DMS 273 (cell line): ENCODE data around the gene MED13L.
A peak's percentile ranks its signal among the peaks of the same experiment; 100 is the strongest.

ENCODE experiments used
- DNase-seq: peaks from one replicate; lab custom pipeline; 2025; ENCODE audit not compliant: unreplicated experiment; lab: John Stamatoyannopoulos, UW

The MED13L gene

DNA sequence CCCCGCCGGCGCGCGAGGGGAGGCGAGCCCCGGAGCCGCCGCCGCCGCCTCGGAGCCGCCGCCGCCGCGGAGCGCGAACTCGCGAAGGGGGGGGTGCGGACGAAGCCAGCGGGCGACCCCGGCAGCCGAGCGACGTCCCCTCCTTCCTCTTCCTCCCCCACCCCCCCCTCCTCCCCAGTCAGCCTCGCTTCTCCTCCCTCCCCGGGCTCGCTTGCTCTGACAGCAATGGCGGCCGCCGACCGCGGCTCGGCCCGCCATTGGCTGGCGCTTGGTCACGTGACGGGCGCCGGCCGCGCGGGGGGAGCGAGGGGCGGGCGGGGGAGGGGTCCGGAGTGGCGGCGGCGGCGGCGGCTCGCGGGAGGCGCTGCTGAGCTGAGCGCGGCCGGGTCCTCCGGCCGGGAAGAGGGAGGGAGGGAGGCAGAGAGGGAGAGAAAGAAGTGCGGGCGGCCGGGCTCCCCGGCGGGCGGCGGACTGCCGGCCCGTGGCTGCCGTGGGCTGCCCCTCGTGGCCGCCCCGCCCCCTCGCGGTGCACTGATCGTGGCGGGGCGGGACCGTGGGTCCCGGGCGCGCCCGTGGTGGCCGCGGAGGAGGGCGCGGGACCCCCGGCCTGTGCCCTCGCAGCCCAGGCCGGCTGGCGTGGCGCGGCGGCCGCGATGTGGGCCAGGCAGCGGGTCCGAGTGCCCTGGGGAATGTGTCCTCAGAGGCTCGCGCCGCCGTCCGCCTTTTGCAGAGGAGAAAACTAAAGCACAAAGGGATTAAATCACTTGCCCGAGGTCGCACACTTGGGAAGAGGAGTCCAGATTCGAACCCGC lies at the start of gene MED13L:
Gene MED13L (minus strand): TSS at position 227 of the 812 bp plus-strand sequence. CDS start 562 bp downstream, outside the sequence.
- peak; percentile 91 for DNase-seq

DNA sequence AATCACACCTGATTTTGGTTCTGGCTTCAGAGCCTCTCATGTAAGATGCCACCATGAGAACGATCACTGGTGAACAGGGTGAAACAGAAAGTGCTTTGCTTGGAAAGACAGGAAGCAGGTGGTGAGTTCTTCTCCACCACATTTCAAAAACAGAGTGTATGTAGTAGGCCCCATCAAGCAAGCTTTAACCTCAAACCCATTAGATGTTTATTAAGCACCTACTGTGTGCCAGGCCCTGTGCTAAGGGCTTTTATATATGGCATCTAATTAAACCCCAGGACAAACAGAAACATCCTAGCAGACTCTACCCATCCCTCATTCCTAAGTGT lies 47.8 kb upstream of the MED13L start:
- DNase-seq: no peak

DNA sequence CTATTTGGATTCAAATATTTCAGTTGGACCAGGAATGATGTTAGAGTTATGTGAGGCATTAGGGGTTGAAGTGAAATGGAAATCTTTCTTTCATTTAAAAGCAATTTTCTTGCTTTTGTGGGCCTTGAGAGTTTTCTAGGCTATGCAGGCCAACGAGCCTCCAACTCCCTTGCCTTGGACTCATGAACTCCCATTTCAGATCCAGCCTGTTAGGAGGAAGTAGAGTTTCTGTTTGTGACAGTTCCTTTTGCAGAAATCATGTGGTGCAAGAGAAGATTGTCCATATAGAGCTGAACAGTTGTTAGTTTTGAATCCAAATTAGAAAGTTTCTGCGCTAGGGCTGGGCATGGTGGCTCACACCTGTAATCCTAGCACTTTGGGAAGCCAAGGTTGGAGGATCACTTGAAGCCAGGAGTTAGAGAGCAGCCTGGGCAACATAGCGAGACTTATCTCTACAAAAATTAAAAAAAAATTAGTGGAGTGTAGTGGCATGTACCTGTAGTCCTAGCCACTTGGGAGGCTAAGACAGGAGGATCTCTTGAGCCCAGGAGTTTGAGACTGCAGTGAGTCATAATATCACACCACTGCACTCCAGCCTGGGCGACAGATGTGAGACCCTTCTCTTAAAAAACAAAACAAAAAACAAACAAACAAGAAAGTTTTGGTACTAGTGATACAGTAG lies 47.3 kb upstream of the MED13L start:
- no peak for DNase-seq

DNA sequence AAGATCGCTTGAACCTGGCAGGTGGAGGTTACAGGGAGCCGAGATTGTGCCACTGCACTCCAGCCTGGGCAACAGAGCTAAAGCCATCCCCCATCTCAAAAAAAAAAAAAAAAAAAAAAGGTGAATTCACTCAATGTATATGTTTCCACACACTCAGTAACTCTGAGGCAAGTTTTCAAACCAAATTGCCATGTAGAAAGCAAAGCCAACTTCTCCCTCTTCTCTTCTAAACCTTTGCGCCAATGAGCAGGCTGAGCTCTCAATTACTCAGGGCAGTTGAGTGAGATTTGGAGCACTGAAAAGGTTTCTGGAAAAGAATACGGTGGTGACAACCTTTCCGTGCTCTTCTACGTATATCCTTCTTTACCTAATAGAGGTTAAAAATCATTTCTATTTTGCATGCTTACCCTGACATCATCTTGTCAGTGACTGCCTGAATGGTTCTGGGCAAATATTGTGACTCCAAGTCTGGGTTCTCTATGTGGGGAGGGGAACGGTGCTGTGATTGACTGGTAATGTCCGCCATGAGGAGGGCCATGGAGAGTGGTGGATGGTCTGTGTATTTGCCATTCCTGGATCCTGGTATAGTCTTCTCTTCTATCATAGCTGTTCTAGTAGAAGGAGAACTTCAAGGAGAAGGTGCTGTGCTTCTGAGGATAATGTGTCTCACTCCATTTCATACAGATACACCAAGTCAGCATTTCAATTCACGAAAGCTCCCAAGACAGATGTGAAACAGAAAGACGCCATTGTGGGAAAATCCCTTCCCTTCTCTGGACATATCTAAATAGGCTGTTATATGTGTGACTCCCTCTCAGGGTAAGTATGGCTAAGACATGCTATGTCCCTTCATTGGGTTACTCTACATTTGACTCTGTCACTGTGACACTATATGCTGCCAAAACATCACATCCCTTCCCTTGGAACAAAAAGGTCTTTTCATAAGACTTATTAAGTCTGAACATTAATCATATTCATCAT lies 46.2 kb upstream of the MED13L start:
- no peak for DNase-seq

DNA sequence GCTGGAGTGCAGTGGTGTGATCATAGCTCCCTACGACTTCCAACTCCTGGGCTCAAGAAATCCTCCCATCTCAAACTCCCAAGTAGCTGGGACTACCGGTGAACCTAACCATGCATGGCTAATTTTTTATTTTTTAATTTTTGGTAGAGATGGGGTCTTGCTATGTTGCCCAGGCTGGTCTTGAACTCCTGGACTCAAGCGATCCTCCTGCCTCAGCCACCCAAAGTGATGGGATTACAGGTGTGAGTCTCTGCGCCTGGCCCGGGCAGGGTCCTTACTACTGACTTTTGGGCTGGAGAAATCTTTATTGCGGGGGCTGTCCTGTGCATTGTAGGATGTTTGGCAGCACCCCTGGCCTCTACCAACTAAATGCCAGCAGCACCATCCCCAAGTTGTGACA lies 44.4 kb upstream of the MED13L start:
- no peak for DNase-seq

DNA sequence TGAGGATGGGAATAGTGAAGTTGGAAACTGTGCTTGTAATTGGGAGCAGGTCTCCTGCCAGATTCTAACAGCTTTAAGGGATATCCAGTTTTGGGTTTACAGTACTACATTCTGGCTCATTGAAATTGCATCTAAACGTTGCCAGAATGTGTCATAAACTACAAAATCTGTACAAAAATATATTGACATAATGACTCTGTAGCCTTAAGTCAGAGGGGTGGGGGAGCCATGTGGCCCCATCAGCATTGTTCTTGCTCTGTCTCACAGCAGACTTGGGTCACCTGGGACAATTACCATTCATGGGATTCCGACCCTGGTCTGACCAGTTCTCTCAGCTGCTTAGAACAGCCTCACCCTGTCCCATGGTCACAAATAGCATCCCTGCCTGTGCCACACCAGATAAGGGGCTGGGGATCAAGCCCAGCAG lies 43.3 kb upstream of the MED13L start:
- DNase-seq: no peak

DNA sequence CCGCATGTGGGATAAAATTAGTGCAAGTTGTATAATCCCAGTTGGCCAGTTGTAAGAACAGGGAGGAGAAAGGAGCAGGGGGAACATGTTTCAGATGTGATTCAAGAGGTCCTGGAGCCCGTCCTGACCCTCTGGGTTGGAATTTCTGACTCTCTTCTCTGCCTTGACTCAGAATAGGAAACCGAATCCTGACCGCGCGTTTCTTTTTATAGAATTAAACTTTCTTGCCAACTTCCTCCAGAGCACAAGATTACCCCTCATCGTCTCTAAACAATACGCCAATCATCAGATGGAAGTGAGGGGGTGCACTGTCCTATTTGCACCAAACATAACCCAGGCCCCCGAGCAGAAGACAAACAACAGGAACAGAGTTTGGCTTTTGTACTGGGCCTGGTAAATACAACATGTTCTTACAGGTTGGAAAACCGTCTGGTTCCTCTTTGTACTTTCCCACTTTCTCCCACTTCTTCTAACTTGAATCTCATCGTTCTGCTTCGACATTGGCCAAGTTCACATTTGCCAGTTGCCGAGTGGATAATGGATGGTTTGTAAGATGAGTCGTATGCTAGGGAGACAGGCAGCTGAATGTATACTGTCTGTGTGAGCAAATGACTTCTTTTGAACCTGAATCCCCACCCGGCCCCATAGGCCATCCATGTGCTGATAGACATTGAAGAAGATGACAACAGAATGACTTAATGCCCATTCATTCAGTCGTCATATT lies 42.6 kb upstream of the MED13L start:
- peak; percentile 24 for DNase-seq

DNA sequence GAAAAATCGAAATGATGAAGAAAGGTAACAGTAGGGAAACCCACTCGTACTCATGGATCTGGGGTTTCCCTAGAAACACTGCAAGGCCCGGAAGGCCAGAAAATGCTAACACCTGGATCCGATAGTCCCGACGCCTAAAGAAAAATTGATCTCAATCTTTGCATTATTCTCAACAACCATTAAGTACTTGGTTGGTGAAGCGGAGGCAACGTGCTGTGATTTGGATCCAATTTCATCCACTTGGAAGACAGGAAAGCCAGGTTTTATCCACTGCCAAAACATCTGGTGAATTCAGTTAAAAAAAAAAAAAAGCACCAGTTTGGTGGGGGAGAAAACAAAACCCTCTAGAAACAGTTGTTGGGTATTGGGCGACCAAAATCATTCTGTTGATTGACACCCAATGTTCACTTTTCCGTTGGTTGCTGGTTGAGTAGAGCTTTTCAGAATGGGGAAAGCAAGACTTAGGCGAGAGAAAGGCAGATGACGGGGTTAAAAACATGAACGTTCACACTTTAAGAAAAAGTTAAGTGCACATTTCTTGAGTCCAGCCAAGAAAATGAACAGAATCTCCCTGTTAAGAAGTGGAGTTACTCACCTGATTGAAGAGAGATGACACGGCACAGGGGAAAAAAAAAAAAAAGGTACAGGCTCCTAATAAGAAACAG lies 41.9 kb upstream of the MED13L start:
- DNase-seq: peak; percentile 50

DNA sequence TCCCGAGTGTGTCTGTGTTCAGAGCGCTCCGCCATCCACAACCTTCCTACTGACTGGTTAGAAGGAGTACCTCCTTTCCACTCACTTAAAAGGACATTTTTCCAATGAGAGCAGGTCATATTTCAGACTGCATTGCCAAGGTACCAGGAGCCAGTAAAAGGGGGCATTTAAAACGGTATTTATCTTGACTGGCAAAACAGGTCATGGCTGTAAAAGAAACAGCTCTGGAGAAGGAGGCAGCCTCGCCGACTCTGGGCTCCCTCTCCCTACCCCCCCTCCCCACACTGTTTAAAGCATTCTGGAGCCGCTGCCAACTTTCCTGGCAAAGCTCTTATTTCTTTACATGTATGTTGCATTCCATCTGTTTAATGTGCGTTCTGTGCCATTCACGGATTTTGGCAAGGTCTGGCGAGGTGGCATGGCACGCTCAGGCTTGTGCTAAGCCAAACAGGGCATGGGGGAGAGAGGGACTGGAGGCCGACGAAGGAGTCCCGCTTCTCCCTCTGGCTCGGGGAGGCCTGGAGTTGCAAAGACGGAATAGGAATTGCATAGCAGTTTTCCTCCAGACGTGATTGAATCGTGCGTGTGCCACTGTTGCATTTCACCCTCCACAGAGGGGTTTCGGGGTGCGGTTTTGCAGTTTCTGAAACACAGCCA lies 41.2 kb upstream of the MED13L start:
- peak; percentile 81 for DNase-seq

DNA sequence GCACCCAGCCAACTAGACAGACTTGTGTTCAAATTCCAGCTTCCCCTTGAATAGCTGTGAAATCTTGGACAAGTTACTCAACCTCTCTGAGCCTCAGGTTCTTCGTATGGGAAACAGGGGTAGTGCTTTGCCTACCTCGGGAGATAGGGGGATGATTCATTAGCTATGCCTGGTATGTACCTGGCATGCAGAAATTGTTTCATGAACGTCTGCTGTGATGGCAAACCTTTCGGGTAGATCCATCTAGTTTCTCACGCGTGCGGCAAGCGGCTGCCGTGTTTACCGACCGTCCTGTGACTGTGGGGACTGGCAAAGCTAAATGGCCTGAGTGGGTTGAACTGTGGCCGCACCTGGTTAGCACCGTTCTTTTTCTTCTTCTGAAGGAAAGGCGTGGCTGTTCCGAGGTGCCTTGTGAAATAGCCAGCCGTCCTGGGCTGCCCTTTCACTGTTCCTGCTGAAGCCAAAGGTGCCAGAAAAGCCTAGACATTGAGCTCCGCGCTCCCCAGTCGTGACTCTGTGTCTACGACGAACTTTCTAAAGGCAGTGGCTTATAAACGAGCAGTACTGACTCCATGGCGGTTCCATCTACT lies 40.6 kb upstream of the MED13L start:
- no peak for DNase-seq

DNA sequence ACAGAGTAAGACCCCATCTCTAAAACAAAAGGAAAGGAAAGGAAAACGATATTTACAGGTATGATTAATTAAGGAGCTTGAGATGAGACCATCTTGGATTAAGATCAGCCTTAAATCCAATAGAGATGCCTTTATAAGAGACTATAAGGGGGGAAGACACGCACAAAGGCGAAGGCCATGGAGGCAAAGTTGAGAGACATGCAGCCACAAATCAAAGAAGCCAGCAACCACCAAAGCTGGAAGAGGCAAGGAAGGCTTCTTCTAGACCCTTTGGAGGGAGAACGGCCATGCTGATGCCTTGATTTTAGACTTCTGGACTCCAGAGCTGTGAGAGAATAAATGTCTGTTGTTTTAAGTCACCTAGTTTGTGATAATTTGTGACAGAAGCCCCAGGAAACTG lies 39.6 kb upstream of the MED13L start:
- no peak for DNase-seq

DNA sequence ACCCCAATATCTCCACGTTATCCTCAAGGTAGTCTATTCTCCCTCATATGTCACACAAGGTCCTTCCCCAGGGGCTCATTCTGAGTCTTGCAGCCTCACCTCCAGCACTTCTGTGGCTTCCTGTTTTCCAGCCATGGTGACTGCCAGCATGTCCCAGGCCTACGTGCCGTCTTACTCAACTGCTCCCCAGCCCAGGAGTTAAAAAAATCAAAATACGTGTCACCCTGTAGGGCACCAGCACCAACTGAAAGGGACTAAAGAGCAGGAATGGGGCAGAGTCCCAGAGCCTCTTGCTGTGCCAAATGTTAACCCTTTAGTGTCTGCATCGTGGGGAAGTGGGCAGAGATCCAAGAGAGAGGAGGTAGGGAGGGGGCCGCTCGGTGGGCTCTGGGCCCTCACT lies 37.0 kb upstream of the MED13L start:
- DNase-seq: no peak

DNA sequence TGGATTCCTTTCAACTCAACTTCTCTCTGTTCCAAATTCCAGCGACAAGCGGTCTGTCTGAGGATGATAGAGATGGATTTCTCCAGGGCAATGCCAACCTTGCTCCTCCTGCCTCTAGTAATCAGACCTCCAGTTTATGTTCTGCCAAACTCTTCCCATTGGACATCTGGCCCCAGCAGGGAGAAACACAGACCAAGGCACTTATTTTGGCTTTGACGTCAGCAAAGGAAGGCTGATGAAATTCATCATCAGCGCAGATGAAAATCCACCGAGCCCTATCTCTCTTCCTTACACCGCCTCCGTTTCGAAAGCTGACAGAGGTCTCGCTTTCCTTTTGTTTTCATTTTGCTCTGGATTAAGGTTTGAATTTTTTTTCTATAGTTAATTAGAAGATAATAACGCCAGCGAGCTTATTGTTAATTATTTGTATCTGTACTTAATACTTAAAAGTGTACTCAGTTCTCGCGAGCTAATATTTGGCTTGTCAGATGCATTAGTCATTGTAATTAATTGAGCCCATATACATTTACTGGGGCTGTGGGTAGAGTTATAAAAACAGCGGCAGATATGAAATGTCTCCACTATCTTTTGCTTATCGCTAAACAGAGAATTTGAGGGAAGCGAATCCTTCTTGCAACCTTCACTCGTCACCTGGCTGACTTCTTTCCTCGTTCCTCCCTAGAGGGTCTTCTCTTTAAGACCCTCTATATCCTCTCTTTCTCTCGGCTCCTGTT lies 35.9 kb upstream of the MED13L start:
- DNase-seq: peak; percentile 47

DNA sequence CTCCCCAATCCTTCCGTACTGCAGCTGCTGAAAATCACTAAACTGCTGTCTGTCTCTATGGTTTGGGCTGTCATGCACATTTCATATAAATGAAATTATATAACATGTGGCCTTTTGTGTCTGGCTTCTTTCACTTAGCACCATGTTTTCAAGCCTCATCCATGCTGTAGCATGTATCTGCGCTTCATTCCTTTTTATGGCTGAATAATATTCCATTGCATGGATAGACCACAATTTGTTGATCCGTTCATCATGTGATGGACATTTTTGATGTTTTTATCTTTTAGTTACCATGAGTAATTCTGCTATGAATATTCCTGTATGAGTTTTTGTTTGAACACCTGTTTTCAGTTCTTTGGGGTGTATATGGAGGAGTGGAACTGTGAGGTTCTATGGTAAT lies 32.6 kb upstream of the MED13L start:
- no peak for DNase-seq

DNA sequence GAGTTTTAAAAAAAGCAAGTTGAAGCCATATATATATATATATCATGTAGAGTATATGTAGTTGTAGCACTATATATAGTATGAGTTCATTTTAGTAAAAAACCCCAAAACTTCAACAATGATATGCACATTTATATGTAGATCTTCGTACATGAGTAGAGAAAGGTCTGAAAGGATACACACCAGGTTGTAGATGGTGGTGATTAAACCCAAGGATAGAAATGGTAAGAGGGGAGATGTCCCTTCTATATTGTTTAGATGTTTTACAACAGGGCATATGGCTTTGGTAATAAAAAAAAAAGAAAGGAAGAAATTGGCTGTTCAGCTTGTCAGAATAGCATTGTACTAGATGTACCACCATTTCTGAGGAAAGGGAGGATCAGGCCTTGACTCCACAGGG lies 31.9 kb upstream of the MED13L start:
- no peak for DNase-seq

DNA sequence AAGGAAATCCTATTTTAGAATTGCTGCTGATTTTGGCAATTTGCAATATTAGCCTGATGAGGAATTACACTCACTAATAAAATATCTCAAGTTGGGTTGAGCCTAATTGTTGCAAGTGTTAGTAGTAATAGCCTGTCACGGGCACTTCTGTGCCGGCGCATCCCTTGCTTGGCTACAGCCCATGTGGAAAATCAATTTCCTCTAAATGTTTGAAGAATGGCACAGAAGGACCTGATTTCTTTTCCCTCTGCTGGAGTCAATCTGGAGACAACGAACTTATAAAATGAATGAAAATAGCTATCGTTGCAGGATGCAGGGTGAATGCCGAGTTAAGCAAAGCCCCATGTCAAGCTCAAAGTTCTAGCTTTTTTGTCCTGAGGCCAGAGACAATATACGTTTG lies 31.2 kb upstream of the MED13L start:
- no peak for DNase-seq

DNA sequence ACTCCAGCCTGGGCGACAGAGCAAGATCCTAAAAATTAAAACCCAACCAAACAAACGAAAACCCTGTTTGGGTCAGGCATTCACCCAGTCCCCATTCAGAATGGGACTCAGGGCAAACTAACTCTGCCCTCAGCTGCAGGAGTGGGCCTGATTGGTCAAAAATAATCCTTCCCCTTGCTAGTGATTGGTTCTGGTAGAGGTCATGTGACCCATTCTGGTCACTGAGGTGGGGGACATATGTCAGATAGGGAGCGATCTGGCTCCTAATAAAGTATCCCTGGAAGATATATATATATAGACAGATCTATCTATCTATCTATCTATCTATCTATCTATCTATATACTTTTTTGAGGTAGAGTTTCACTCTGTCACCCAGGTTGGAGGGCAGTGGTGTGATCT lies 29.5 kb upstream of the MED13L start:
- DNase-seq: no peak

DNA sequence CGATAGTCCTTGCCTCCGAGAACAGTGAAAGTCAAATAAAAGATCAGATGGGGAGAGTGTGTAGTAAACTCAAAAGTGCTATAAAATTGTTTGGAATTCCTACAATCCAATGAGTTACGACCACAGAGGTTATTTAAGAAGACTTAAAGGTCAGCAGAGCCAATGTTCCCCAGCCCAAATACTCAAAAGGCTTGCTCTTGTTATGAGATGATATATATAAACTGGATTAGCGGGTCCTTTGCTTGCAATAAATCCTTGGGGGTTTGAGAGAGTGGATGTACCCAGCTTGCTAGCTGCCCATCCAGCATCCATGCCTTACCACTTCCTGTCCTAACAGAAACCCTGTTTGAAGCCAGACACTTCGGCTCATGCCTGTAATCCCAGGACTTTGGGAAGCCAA lies 29.0 kb upstream of the MED13L start:
- no peak for DNase-seq

DNA sequence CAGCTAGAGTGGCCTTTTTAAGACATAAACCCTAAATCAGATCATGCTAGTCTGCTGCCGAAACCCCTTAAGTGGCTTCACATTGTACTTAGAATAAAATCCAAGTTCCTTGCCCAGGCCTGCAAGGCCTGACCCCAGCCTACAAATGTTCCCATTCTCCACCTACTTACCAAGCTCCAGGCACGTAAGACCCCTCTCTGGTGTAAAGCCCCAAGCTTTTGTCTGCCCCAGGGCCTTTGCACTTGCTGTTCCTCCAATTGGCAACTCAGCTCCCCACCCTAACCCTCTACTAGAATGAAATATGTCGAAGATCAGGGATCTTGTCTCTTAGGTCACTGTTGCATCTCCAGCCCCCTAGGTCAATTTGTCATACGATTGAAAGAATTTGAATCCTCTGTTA lies 27.1 kb upstream of the MED13L start:
- no peak for DNase-seq
